CD4-positive, alpha-beta T cell treated with Interleukin-4 for 1 hour (primary cell): ENCODE data around the gene MAPK11.

ENCODE experiments used
- DNase-seq, 2 donors: peaks; one replicate each; pipeline ENCODE4 v3.0.0-alpha.2; 2020 to 2022

The MAPK11 gene

GRCh38 chr22:50307890-50308596, 37.9 kb upstream of the MAPK11 start:
- no peak for DNase-seq

GRCh38 chr22:50306753-50307749, 36.9 kb upstream of the MAPK11 start, which contains the start of gene PLXNB2:
TSS of gene PLXNB2 (minus strand) at chr22:50307646. CDS start at chr22:50290584, 17,062 bp downstream.
- peak; percentile 36 to 58 for DNase-seq

- peak in 1 of 2 donors; percentile 65 for DNase-seq
These were observed 35.9 kb upstream of the MAPK11 start for GRCh38 chr22:50305923-50306566.

GRCh38 chr22:50305393-50305922, 35.3 kb upstream of the MAPK11 start:
- no peak for DNase-seq

- DNase-seq, result peak; percentile 23 to 67
These were observed 34.6 kb upstream of the MAPK11 start for GRCh38 chr22:50304528-50305392.

- peak; percentile 25 to 67 for DNase-seq
These were observed 33.8 kb upstream of the MAPK11 start for GRCh38 chr22:50303848-50304527.

GRCh38 chr22:50303515-50303847, 33.3 kb upstream of the MAPK11 start:
- no peak for DNase-seq

GRCh38 chr22:50302564-50302963, 32.4 kb upstream of the MAPK11 start:
- no peak for DNase-seq

GRCh38 chr22:50302041-50302541, 31.9 kb upstream of the MAPK11 start:
- DNase-seq, result peak in 1 of 2 donors; percentile 51

GRCh38 chr22:50301581-50301991, 31.4 kb upstream of the MAPK11 start:
- DNase-seq, result peak in 1 of 2 donors; percentile 37

- no peak for DNase-seq
These were observed 30.6 kb upstream of the MAPK11 start for GRCh38 chr22:50300620-50301257.

- no peak for DNase-seq
These were observed 29.8 kb upstream of the MAPK11 start for GRCh38 chr22:50299785-50300619.

- no peak for DNase-seq
These were observed 29.0 kb upstream of the MAPK11 start for GRCh38 chr22:50298937-50299784.

- no peak for DNase-seq
These were observed 28.1 kb upstream of the MAPK11 start for GRCh38 chr22:50298266-50298637.

GRCh38 chr22:50297510-50298265, 27.5 kb upstream of the MAPK11 start:
- no peak for DNase-seq

- DNase-seq, result no peak
These were observed 26.7 kb upstream of the MAPK11 start for GRCh38 chr22:50296658-50297490.

GRCh38 chr22:50294319-50294656, 24.1 kb upstream of the MAPK11 start:
- no peak for DNase-seq
